Effector memory CD4-positive, alpha-beta T cell (primary cell): Measurements from ENCODE around the gene CTXN3.

Source experiments
- DNase-seq, 3 donors: peaks; one replicate each; pipeline ENCODE4 v3.0.0-alpha.2; 2020
- H3K27ac ChIP-seq: 2 replicates; pipeline ENCODE4 v1.7.0; 2013; ENCODE audit warnings: mild to moderate bottlenecking, low read length, moderate library complexity; ENCODE audit not compliant: insufficient read depth, poor library complexity, severe bottlenecking
- H3K27me3 ChIP-seq: replicated peaks from 2 replicates; pipeline ENCODE4 v1.7.0; 2013; ENCODE audit warnings: mild to moderate bottlenecking, low read length; ENCODE audit not compliant: insufficient read depth, control insufficient read depth, poor library complexity, severe bottlenecking
- H3K36me3 ChIP-seq: 2 replicates; pipeline ENCODE4 v1.7.0; 2013; ENCODE audit warnings: mild to moderate bottlenecking, low read length, moderate library complexity; ENCODE audit not compliant: control insufficient read depth, insufficient read depth
- H3K4me1 ChIP-seq: 2 replicates; pipeline ENCODE4 v1.7.0; 2013; ENCODE audit warnings: low read length, mild to moderate bottlenecking; ENCODE audit not compliant: control insufficient read depth, insufficient read depth, poor library complexity, severe bottlenecking
- H3K4me3 ChIP-seq: 2 replicates; pipeline ENCODE4 v1.7.0; 2013; ENCODE audit warnings: low read length, low read depth, mild to moderate bottlenecking; ENCODE audit not compliant: insufficient read depth, poor library complexity, severe bottlenecking
- H3K9me3 ChIP-seq: 2 replicates; pipeline ENCODE4 v1.7.0; 2013; ENCODE audit warnings: mild to moderate bottlenecking, low read length, moderate library complexity; ENCODE audit not compliant: control insufficient read depth
- total RNA-seq, 3 donors: gene quantifications; one replicate each; lab custom pipeline; 2026; lab: John Stamatoyannopoulos, UW

Gene CTXN3
- total RNA-seq, result 0 reads per million in 3 donors

GRCh38 chr5:127649018-127649439 is at the start of gene CTXN3:
CTXN3 (plus strand) TSS chr5:127649082; CDS start chr5:127657522, 8,440 bp downstream.
- no peak for DNase-seq
- Histone ChIP-seq H3K27ac (no peak within 1 kb of the TSS), H3K27me3 (no peaks in the 10 kb centered on the region), H3K36me3 (no peaks in the 10 kb centered on the region), H3K4me3 (no peak within 1 kb of the TSS), H3K4me1 (no peaks in the 10 kb centered on the region), H3K9me3 (no peaks in the 10 kb centered on the region)

GRCh38 chr5:127599320-127599719 is 49.6 kb upstream of the CTXN3 start:
- DNase-seq, result no peak
- no peaks in the 10 kb centered on the region for H3K27me3 ChIP-seq
- H3K4me3 ChIP-seq, result no peak overlapping the region
- H3K27ac ChIP-seq, result no peak overlapping the region
- H3K9me3 ChIP-seq, result no peaks in the 10 kb centered on the region
- no peaks in the 10 kb centered on the region for H3K4me1 ChIP-seq
- no peaks in the 10 kb centered on the region for H3K36me3 ChIP-seq

GRCh38 chr5:127599847-127600246 is 49.0 kb upstream of the CTXN3 start:
- H3K4me3 ChIP-seq, result no peak overlapping the region
- H3K27ac ChIP-seq, result no peak overlapping the region
- no peaks in the 10 kb centered on the region for H3K36me3 ChIP-seq
- H3K4me1 ChIP-seq, result no peaks in the 10 kb centered on the region
- H3K27me3 ChIP-seq, result no peaks in the 10 kb centered on the region
- no peak for DNase-seq
- no peaks in the 10 kb centered on the region for H3K9me3 ChIP-seq

GRCh38 chr5:127601111-127601510 is 47.8 kb upstream of the CTXN3 start:
- DNase-seq, result no peak
- no peaks in the 10 kb centered on the region for H3K9me3 ChIP-seq
- H3K27me3 ChIP-seq, result no peaks in the 10 kb centered on the region
- H3K4me1 ChIP-seq, result no peaks in the 10 kb centered on the region
- H3K4me3 ChIP-seq, result no peak overlapping the region
- no peak overlapping the region for H3K27ac ChIP-seq
- no peaks in the 10 kb centered on the region for H3K36me3 ChIP-seq

GRCh38 chr5:127601601-127602000 is 47.3 kb upstream of the CTXN3 start:
- Histone ChIP-seq H3K27me3 (no peaks in the 10 kb centered on the region), H3K9me3 (no peaks in the 10 kb centered on the region), H3K27ac (no peak overlapping the region), H3K4me3 (no peak overlapping the region), H3K36me3 (no peaks in the 10 kb centered on the region), H3K4me1 (no peaks in the 10 kb centered on the region)
- no peak for DNase-seq

GRCh38 chr5:127602481-127602880 is 46.4 kb upstream of the CTXN3 start:
- Histone ChIP-seq H3K4me3 (no peak overlapping the region), H3K27me3 (no peaks in the 10 kb centered on the region), H3K4me1 (no peaks in the 10 kb centered on the region), H3K9me3 (no peaks in the 10 kb centered on the region), H3K27ac (no peak overlapping the region), H3K36me3 (no peaks in the 10 kb centered on the region)
- no peak for DNase-seq

- no peak for DNase-seq
- Histone ChIP-seq H3K9me3 (no peaks in the 10 kb centered on the region), H3K27me3 (no peaks in the 10 kb centered on the region), H3K4me3 (no peak overlapping the region), H3K36me3 (no peaks in the 10 kb centered on the region), H3K27ac (no peak overlapping the region), H3K4me1 (no peaks in the 10 kb centered on the region)
Measured at GRCh38 chr5:127602896-127603844, 45.7 kb upstream of the CTXN3 start.

- DNase-seq, result no peak
- no peaks in the 10 kb centered on the region for H3K4me1 ChIP-seq
- no peaks in the 10 kb centered on the region for H3K36me3 ChIP-seq
- no peaks in the 10 kb centered on the region for H3K9me3 ChIP-seq
- H3K4me3 ChIP-seq, result no peak overlapping the region
- H3K27ac ChIP-seq, result no peak overlapping the region
- H3K27me3 ChIP-seq, result no peaks in the 10 kb centered on the region
Measured at GRCh38 chr5:127608077-127608660, 40.7 kb upstream of the CTXN3 start.

GRCh38 chr5:127609011-127609410 is 39.9 kb upstream of the CTXN3 start:
- no peak for DNase-seq
- no peaks in the 10 kb centered on the region for H3K36me3 ChIP-seq
- H3K27ac ChIP-seq, result no peak overlapping the region
- no peak overlapping the region for H3K4me3 ChIP-seq
- no peaks in the 10 kb centered on the region for H3K9me3 ChIP-seq
- H3K4me1 ChIP-seq, result no peaks in the 10 kb centered on the region
- H3K27me3 ChIP-seq, result no peaks in the 10 kb centered on the region

- H3K27me3 ChIP-seq, result no peaks in the 10 kb centered on the region
- no peaks in the 10 kb centered on the region for H3K9me3 ChIP-seq
Measured at GRCh38 chr5:127609957-127610356, 38.9 kb upstream of the CTXN3 start.

More at GRCh38 chr5:127609957-127610356, 38.9 kb upstream of the CTXN3 start:
- Histone ChIP-seq H3K27ac (no peak overlapping the region), H3K36me3 (no peaks in the 10 kb centered on the region), H3K4me3 (no peak overlapping the region), H3K4me1 (no peaks in the 10 kb centered on the region)
- no peak for DNase-seq
